ENCODE results near the gene NUDT15.
A peak's percentile ranks its signal among the peaks of the same experiment; 100 is the strongest.

NUDT15 gene

GRCh38 chr13:48028066-48028465 lies 9.5 kb upstream of the NUDT15 start:
- DNase-seq = no peak
- Mint-ChIP-seq H3K4me1 (no peaks in the 10 kb centered on the region), H3K27ac (no peak overlapping the region), H3K9me3 (peaks cover 58% of the 10 kb centered on the region), H3K36me3 (ENCODE audit: low read depth) (peaks cover 77% of the 10 kb centered on the region), H3K27me3 (ENCODE audit: low read depth, poor library complexity) (no peaks in the 10 kb centered on the region), H3K4me3 (no peak overlapping the region)
- no peak for TF ChIP-seq CTCF (IDR thresholded peaks at IDR 0.05)

DNA sequence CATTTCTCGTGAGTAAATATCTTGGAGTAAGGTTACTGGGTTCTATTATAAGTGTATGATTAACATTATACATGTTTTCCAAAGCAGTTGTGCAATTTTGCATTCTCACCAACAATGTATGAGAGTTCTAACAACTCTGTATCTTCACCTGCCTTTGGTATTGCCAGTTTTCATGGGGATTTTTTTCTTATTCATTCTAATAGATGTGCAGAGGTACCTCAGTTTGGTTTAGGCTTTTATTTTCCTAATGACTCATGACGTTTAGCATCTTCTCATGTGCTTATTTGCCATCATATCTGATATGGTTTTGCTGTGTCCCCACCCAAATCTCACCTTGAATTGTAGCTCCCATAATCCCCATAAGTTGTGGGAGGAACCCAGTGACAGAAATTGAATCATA lies 7.7 kb upstream of the NUDT15 start:
- Mint-ChIP-seq H3K27ac (no peak overlapping the region), H3K4me3 (no peak overlapping the region), H3K27me3 (ENCODE audit: low read depth, poor library complexity) (no peaks in the 10 kb centered on the region), H3K36me3 (ENCODE audit: low read depth) (peaks cover 74% of the 10 kb centered on the region), H3K9me3 (peaks cover 57% of the 10 kb centered on the region), H3K4me1 (no peaks in the 10 kb centered on the region)
- no peak for DNase-seq
- TF ChIP-seq CTCF (IDR thresholded peaks at IDR 0.05) = no peak

GRCh38 chr13:48038761-48039160 lies 1.2 kb downstream of the NUDT15 start:
- no peak for TF ChIP-seq CTCF (IDR thresholded peaks at IDR 0.05)
- Mint-ChIP-seq H3K27ac (peak overlapping the region; percentile 78), H3K4me1 (peaks cover 22% of the 10 kb centered on the region), H3K36me3 (ENCODE audit: low read depth) (peaks cover 61% of the 10 kb centered on the region), H3K4me3 (peak overlapping the region; percentile 90), H3K9me3 (peaks cover 13% of the 10 kb centered on the region), H3K27me3 (ENCODE audit: low read depth, poor library complexity) (no peaks in the 10 kb centered on the region)
- no peak for DNase-seq

DNA sequence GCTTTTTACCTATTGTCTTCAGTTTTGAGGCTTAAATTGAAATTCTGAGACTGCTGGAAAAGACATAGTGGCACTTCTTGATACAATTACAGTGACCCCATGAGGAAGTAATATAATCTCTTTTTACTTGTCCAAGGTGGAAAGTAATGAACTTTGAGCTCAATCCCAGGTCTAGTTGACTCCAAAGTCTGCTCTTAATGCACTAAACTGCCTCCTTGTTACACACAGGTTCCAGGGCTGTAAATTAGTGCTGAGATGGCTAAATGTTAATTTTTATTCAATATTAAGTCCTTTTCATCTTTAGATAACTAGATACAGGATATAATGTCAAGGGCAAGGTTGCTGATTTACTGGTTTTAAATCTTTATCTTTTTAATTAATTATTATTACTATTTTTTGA lies 2.5 kb downstream of the NUDT15 start:
- H3K27ac Mint-ChIP-seq = no peak overlapping the region
- H3K27me3 Mint-ChIP-seq (ENCODE audit: low read depth, poor library complexity) = no peaks in the 10 kb centered on the region
- peaks cover 22% of the 10 kb centered on the region for H3K4me1 Mint-ChIP-seq
- no peak for DNase-seq
- TF ChIP-seq CTCF (IDR thresholded peaks at IDR 0.05) = no peak
- H3K9me3 Mint-ChIP-seq = peaks cover 2% of the 10 kb centered on the region
- H3K4me3 Mint-ChIP-seq = no peak overlapping the region
- peaks cover 50% of the 10 kb centered on the region for H3K36me3 Mint-ChIP-seq (ENCODE audit: low read depth)

DNA sequence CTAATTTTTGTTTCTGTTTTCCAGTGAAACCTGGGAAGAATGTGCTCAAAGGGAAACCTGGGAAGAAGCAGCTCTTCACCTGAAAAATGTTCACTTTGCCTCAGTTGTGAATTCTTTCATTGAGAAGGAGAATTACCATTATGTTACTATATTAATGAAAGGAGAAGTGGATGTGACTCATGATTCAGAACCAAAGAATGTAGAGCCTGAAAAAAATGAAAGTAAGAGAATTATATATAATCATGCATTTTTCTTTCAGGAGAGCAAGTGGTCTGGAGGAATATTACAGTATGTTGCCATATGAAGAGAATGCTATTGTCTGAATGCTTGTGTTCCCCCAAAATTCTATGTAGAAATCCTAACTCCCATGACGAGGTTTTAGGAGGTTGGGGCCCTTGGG lies 3.4 kb downstream of the NUDT15 start:
- no peaks in the 10 kb centered on the region for H3K27me3 Mint-ChIP-seq (ENCODE audit: low read depth, poor library complexity)
- peak overlapping the region; percentile 36 for H3K27ac Mint-ChIP-seq
- H3K4me1 Mint-ChIP-seq = peaks cover 22% of the 10 kb centered on the region
- peaks cover 45% of the 10 kb centered on the region for H3K36me3 Mint-ChIP-seq (ENCODE audit: low read depth)
- DNase-seq = no peak
- no peaks in the 10 kb centered on the region for H3K9me3 Mint-ChIP-seq
- H3K4me3 Mint-ChIP-seq = no peak overlapping the region
- TF ChIP-seq CTCF (IDR thresholded peaks at IDR 0.05) = no peak

DNA sequence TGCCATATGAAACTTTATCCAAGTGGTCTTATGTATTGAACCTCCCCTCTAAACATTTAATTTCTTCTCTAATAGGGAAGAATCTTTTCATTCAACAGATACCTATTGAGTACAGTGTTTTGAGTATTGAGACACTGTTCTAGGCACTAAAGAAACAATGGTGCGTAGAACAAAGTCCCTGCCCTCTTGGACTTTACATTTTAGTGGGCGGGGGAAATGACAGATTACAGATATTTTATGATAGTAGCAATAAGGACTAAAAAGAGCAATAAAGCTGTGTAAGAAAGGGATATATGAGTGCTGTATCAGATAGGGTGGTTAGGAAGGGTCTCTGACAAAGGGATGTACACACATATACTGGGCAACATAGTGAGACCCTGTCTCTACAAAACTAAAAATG lies 5.4 kb downstream of the NUDT15 start:
- H3K4me3 Mint-ChIP-seq = no peak overlapping the region
- H3K36me3 Mint-ChIP-seq (ENCODE audit: low read depth) = peaks cover 49% of the 10 kb centered on the region
- no peaks in the 10 kb centered on the region for H3K9me3 Mint-ChIP-seq
- H3K4me1 Mint-ChIP-seq = peaks cover 9% of the 10 kb centered on the region
- no peak overlapping the region for H3K27ac Mint-ChIP-seq
- DNase-seq = no peak
- TF ChIP-seq CTCF (IDR thresholded peaks at IDR 0.05) = no peak
- no peaks in the 10 kb centered on the region for H3K27me3 Mint-ChIP-seq (ENCODE audit: low read depth, poor library complexity)

Measured in nephron progenitor cell (in vitro differentiated cells).